Panc1 (cell line): Measurements from ENCODE around the gene KRTAP4-6. TPM values are rescaled to one million over a fixed set of nuclear protein-coding genes. Genes with fewer than 3 reads are reported as not detected.

Experiments used
- ATAC-seq: fragments of 200-7000 bp; cut with Tn5 transposase; 2 replicates; pipeline ENCODE4 v1.9.1; 2020; ENCODE audit warnings: mild to moderate bottlenecking, moderate library complexity
- BruUV-seq: library from RNA; stranded (reverse); fragments of 400-500 nt; replicated peaks from 2 replicates; lab custom pipeline; 2021; lab: Mats Ljungman, UMichigan
- CTCF ChIA-PET: fragments of 300-600 bp; sonication (Branson Sonifier 250); formaldehyde crosslinking; loops from one replicate; lab custom pipeline; 2022; ENCODE audit warnings: antibody characterized with exemption; lab: Charles Lee
- POLR2A ChIA-PET: fragments of 300-600 bp; sonication (Branson Sonifier 250); formaldehyde crosslinking; loops from one replicate; lab custom pipeline; 2022; ENCODE audit warnings: antibody characterized with exemption; lab: Charles Lee
- DNase-seq: peaks from one replicate; pipeline ENCODE4 v3.0.0-alpha.2; 2010; ENCODE audit warnings: low read depth, low spot score
- H3K27ac ChIP-seq: 2 replicates; pipeline ENCODE4 v1.5.1; 2011; ENCODE audit warnings: mild to moderate bottlenecking, low read length, inconsistent platforms
- H3K27me3 ChIP-seq: fragments of 200-500 bp; sonication (Bioruptor generic); 2 replicates; pipeline ENCODE4 v1.6.0; 2014; ENCODE audit warnings: low read length, inconsistent platforms; ENCODE audit not compliant: control insufficient read depth, insufficient read depth
- H3K36me3 ChIP-seq: fragments of 200-500 bp; sonication (Bioruptor generic); 2 replicates; pipeline ENCODE4 v1.5.1; 2014; ENCODE audit warnings: inconsistent platforms, mild to moderate bottlenecking, low read length, moderate library complexity; ENCODE audit not compliant: control insufficient read depth, insufficient read depth
- H3K4me1 ChIP-seq: 2 replicates; pipeline ENCODE4 v1.5.1; 2011; ENCODE audit warnings: inconsistent platforms, mild to moderate bottlenecking, low read length, moderate library complexity; ENCODE audit not compliant: control insufficient read depth, insufficient read depth
- H3K4me3 ChIP-seq, 2 experiments: 2 replicates each; pipeline ENCODE4 v1.5.1; 2011 to 2012; ENCODE audit warnings: low read depth in 2 of 2, low read length in 2 of 2, mild to moderate bottlenecking in 2 of 2, inconsistent platforms in 1 of 2, moderate library complexity in 1 of 2
- H3K9me3 ChIP-seq: fragments of 200-500 bp; sonication (Bioruptor generic); 2 replicates; pipeline ENCODE4 v1.5.1; 2014; ENCODE audit warnings: low read depth, mild to moderate bottlenecking, inconsistent platforms, low read length, moderate library complexity; ENCODE audit not compliant: control insufficient read depth, insufficient read depth
- CTCF ChIP-seq: fragments of 450-650 bp; IDR thresholded peaks from 2 replicates; pipeline ENCODE4 v1.5.1; 2017; ENCODE audit warnings: mild to moderate bottlenecking
- POLR2AphosphoS5 ChIP-seq: IDR thresholded peaks from 2 replicates; pipeline ENCODE4 v1.6.1; 2012; ENCODE audit warnings: mild to moderate bottlenecking, low read depth, low read length, moderate library complexity
- SIN3A ChIP-seq: IDR thresholded peaks from 2 replicates; pipeline ENCODE4 v1.6.1; 2012; ENCODE audit warnings: low read depth, mild to moderate bottlenecking, low read length, moderate library complexity, borderline replicate concordance; ENCODE audit not compliant: insufficient read depth
- TCF7L2 ChIP-seq: IDR thresholded peaks from 2 replicates; pipeline ENCODE4 v1.6.1; 2011; ENCODE audit warnings: mild to moderate bottlenecking, low read depth, low read length, inconsistent platforms
- in situ Hi-C: cut with HindIII; loops from 2 replicates; pipeline ENCODE4 v1.10.0; 2016; ENCODE audit warnings: low sequenced_read_pairs, low pct_unique_long_range_greater_than_20kb
- intact Hi-C: fragments of 100-400 bp; cut with micrococcal nuclease; formaldehyde crosslinking; loops from one replicate; pipeline ENCODE4 v1.10.0; 2022; ENCODE audit not compliant: unreplicated experiment
- total RNA-seq: library from RNA; stranded (reverse); gene quantifications from one replicate; pipeline ENCODE4 v1.2.1, GENCODE V29; 2021; ENCODE audit not compliant: unreplicated experiment
- TF ChIP-seq, protein P1 (sequence below), 2 experiments: IDR thresholded peaks; 2 replicates each; pipeline ENCODE4 v1.6.1; 2011 to 2012; ENCODE audit warnings: low read depth in 2 of 2, control low read depth in 1 of 2, low read length in 1 of 2, mild to moderate bottlenecking in 1 of 2, moderate library complexity in 1 of 2; ENCODE audit not compliant: insufficient read depth in 1 of 2

Gene KRTAP4-6
- total RNA-seq, 1 experiment from 2014 or later: not detected

DNA sequence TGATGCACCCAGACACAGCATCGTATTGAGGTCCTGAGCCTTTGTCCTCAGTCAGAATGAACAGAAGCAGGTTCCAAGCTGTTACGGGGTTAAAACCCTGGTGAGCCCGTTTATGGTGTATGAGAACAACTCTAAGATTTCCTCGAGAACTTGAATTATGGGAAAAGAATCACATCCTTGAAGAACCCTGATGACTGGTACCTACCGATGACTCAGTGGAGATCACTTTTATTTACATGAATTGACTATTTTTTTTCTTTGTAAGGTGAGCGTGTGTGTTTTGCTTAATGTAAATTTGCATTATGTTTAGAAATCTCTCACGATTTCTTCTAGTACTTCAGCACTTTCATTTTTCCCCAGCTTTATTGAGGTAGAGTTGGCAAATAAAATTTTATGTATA is 23.5 kb upstream of the KRTAP4-6 start:
- H3K4me3 ChIP-seq: no peak overlapping the region
- H3K9me3 ChIP-seq: no peaks in the 10 kb centered on the region
- TF ChIP-seq, protein P1, sequence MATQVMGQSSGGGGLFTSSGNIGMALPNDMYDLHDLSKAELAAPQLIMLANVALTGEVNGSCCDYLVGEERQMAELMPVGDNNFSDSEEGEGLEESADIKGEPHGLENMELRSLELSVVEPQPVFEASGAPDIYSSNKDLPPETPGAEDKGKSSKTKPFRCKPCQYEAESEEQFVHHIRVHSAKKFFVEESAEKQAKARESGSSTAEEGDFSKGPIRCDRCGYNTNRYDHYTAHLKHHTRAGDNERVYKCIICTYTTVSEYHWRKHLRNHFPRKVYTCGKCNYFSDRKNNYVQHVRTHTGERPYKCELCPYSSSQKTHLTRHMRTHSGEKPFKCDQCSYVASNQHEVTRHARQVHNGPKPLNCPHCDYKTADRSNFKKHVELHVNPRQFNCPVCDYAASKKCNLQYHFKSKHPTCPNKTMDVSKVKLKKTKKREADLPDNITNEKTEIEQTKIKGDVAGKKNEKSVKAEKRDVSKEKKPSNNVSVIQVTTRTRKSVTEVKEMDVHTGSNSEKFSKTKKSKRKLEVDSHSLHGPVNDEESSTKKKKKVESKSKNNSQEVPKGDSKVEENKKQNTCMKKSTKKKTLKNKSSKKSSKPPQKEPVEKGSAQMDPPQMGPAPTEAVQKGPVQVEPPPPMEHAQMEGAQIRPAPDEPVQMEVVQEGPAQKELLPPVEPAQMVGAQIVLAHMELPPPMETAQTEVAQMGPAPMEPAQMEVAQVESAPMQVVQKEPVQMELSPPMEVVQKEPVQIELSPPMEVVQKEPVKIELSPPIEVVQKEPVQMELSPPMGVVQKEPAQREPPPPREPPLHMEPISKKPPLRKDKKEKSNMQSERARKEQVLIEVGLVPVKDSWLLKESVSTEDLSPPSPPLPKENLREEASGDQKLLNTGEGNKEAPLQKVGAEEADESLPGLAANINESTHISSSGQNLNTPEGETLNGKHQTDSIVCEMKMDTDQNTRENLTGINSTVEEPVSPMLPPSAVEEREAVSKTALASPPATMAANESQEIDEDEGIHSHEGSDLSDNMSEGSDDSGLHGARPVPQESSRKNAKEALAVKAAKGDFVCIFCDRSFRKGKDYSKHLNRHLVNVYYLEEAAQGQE (IDR thresholded peaks at IDR 0.05; ENCODE audit: insufficient read depth in 1 of 2, low read depth in 2 of 2, low read length in 1 of 2): no peak
- no peak for TF ChIP-seq POLR2AphosphoS5
- no peak for TF ChIP-seq SIN3A
- no peak for TF ChIP-seq TCF7L2
- no peak for TF ChIP-seq CTCF
- no TSS peak for BruUV-seq
- intact Hi-C loops: no loop called here
- no peaks in the 10 kb centered on the region for H3K36me3 ChIP-seq
- POLR2A ChIA-PET: no interaction called here
- no peak; the same call in 1 of the 2 replicates for ATAC-seq
- no peak for DNase-seq
- in situ Hi-C loops: no loop called here
- no peaks in the 10 kb centered on the region for H3K4me1 ChIP-seq
- no peak overlapping the region for H3K27ac ChIP-seq
- CTCF ChIA-PET: interaction anchor here (0.6 kb wide), 1 partner anchor 203 kb away, joined by 7 read pairs; no protein-coding TSS in a partner anchor
- peaks cover 12% of the 10 kb centered on the region; the same call in 1 of the 2 replicates for H3K27me3 ChIP-seq

GRCh38 chr17:41160648-41161047 is 20.3 kb upstream of the KRTAP4-6 start, which contains the start of gene KRTAP4-4:
KRTAP4-4 (minus strand) TSS chr17:41160748; CDS start chr17:41160691, 57 bp downstream.
- intact Hi-C loops: no loop called here
- POLR2A ChIA-PET: no interaction called here

More at GRCh38 chr17:41160648-41161047, 20.3 kb upstream of the KRTAP4-6 start, which contains the start of gene KRTAP4-4:
- no TSS peak for BruUV-seq
- no peak within 1 kb of the TSS for H3K4me3 ChIP-seq
- in situ Hi-C loops: no loop called here
- peaks cover 9% of the 10 kb centered on the region; the same call in 1 of the 2 replicates for H3K27me3 ChIP-seq
- H3K4me1 ChIP-seq: no peaks in the 10 kb centered on the region
- DNase-seq (no peak), ATAC-seq (no peak)
- no peaks in the 10 kb centered on the region for H3K36me3 ChIP-seq
- CTCF ChIA-PET: no interaction called here
- H3K9me3 ChIP-seq: no peaks in the 10 kb centered on the region
- TF ChIP-seq TCF7L2 (no peak), POLR2AphosphoS5 (no peak), CTCF (no peak), SIN3A (no peak)
- TF ChIP-seq, protein P1 (IDR thresholded peaks at IDR 0.05; ENCODE audit: insufficient read depth in 1 of 2, low read depth in 2 of 2, low read length in 1 of 2): no peak
- no peak within 1 kb of the TSS for H3K27ac ChIP-seq
